ENCODE data around the gene JAZF1. TPM values are rescaled to one million over a fixed set of nuclear protein-coding genes. Genes with fewer than 3 reads are reported as not detected.

The JAZF1 gene
- total and polyA plus RNA-seq, 12 donors: 6.9 to 42.3 (median 30.0) TPM

DNA sequence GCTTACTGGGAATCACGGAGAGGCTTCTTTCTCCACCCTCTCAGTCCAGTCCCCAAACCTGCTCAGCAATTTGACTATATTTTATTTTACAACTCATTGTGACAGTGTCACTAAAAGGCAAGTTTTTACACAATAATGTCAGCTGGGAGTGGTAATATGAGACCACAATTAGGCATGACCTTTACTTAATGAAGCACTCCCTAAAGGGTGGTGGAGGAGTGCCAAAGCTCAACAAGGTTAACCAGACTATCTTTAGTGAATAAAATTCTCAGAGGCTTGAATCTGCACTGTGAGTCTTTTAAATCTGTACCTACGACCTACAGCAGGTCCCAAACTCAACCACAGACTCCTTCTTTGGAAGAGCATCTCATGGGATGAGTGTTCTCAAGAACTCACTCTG, 225.0 kb downstream of the JAZF1 start:
- no peaks in the 10 kb centered on the region for H3K27me3 ChIP-seq
- no peak overlapping the region for H3K27ac ChIP-seq
- H3K4me3 ChIP-seq: no peak overlapping the region
- H3K9me3 ChIP-seq: no peaks in the 10 kb centered on the region
- 92 to 93% methylated on average over 2 of the region's 2 CpGs for WGBS, 2 donors
- intact Hi-C loops (cut with DNase I): no loop called here
- ATAC-seq (no peak), DNase-seq (no peak)
- H3K36me3 ChIP-seq: no peaks in the 10 kb centered on the region
- TF ChIP-seq, protein P1, sequence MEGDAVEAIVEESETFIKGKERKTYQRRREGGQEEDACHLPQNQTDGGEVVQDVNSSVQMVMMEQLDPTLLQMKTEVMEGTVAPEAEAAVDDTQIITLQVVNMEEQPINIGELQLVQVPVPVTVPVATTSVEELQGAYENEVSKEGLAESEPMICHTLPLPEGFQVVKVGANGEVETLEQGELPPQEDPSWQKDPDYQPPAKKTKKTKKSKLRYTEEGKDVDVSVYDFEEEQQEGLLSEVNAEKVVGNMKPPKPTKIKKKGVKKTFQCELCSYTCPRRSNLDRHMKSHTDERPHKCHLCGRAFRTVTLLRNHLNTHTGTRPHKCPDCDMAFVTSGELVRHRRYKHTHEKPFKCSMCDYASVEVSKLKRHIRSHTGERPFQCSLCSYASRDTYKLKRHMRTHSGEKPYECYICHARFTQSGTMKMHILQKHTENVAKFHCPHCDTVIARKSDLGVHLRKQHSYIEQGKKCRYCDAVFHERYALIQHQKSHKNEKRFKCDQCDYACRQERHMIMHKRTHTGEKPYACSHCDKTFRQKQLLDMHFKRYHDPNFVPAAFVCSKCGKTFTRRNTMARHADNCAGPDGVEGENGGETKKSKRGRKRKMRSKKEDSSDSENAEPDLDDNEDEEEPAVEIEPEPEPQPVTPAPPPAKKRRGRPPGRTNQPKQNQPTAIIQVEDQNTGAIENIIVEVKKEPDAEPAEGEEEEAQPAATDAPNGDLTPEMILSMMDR (IDR thresholded peaks at IDR 0.05): no peak
- H3K4me1 ChIP-seq: peaks cover 0 to 16% (median 5%) of the 10 kb centered on the region in 9 donors

DNA sequence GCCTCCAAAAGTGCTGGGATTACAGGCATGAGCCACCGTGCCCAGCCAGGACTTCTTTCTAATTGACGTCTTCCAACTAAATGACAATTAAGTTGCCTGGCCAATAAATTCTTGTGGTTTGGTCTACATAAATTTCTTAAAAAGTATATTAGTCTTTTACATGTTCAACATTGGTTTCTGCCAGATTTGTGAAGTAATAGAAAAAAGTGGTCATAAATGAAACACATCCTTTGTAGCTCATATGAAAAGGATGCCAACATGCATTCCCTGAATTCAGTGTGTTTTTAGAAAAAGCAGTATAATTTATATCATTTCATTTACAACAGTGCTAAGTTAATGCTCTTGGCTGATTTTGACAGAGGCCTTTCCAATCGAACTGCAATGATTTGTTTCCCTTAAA, 225.6 kb downstream of the JAZF1 start:
- DNase-seq (no peak), ATAC-seq (no peak)
- H3K36me3 ChIP-seq: no peaks in the 10 kb centered on the region
- TF ChIP-seq, protein P1 (IDR thresholded peaks at IDR 0.05): no peak
- 95 to 98% methylated on average over 3 of the region's 3 CpGs for WGBS, 2 donors
- intact Hi-C loops (cut with DNase I): no loop called here
- H3K27ac ChIP-seq: no peak overlapping the region
- H3K27me3 ChIP-seq: no peaks in the 10 kb centered on the region
- no peak overlapping the region for H3K4me3 ChIP-seq
- H3K9me3 ChIP-seq: no peaks in the 10 kb centered on the region
- H3K4me1 ChIP-seq: peaks cover 0 to 20% (median 5%) of the 10 kb centered on the region in 9 donors

DNA sequence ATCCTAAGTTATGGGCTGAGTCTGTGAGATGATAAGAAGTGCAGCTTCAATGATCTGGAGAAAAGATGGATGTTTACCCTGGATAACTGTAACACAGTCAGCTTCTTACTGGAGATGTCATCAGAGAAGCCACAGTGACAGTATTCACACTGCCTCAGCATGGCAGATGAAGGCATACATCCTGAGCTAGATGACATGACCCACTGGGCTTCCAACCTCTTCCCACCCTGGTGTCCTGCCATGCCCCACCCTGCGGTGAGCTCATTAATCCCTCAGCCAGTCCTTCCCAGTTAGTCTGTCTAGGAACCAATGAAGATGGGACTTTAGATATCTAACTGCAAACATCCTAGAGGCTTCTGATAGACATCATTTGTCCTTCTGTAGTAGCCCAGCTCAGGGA, 226.8 kb downstream of the JAZF1 start:
- 95 to 100% methylated on average over 1 of the region's 1 CpG for WGBS, 2 donors

GRCh38 chr7:27953361-27953760, 227.2 kb downstream of the JAZF1 start:
- TF ChIP-seq, protein P1 (IDR thresholded peaks at IDR 0.05): no peak
- H3K4me3 ChIP-seq: no peak overlapping the region
- no peak overlapping the region for H3K27ac ChIP-seq
- no peaks in the 10 kb centered on the region for H3K9me3 ChIP-seq
- WGBS, 2 donors: 83 to 85% methylated on average over 1 of the region's 1 CpG
- intact Hi-C loops (cut with DNase I): no loop called here
- H3K27me3 ChIP-seq: no peaks in the 10 kb centered on the region
- DNase-seq: no peak
- peaks cover 0 to 30% (median 5%) of the 10 kb centered on the region in 9 donors for H3K4me1 ChIP-seq
- ATAC-seq: no peak
- no peaks in the 10 kb centered on the region for H3K36me3 ChIP-seq

More for the DNA sequence above, 226.8 kb downstream of the JAZF1 start:
- peaks cover 0 to 29% (median 5%) of the 10 kb centered on the region in 9 donors for H3K4me1 ChIP-seq
- H3K27me3 ChIP-seq: no peaks in the 10 kb centered on the region
- no peak overlapping the region for H3K4me3 ChIP-seq
- ATAC-seq: no peak
- no peak overlapping the region for H3K27ac ChIP-seq
- TF ChIP-seq, protein P1 (IDR thresholded peaks at IDR 0.05): no peak
- H3K9me3 ChIP-seq: no peaks in the 10 kb centered on the region
- intact Hi-C loops (cut with DNase I): no loop called here
- no peaks in the 10 kb centered on the region for H3K36me3 ChIP-seq
- DNase-seq: no peak
